ENCODE results near the gene EML1. TPM values are rescaled to one million over a fixed set of nuclear protein-coding genes. Genes with fewer than 3 reads are reported as not detected.
A peak's percentile ranks its signal among the peaks of the same experiment; 100 is the strongest.
"Not testable (repeated sequence)": the region's sequence is repeated elsewhere in the genome, so short reads cannot be mapped to it uniquely, and the experiment has no call there.

EML1 gene
- total RNA-seq, 1 experiment from 2014 or later, result 16.1 TPM

DNA sequence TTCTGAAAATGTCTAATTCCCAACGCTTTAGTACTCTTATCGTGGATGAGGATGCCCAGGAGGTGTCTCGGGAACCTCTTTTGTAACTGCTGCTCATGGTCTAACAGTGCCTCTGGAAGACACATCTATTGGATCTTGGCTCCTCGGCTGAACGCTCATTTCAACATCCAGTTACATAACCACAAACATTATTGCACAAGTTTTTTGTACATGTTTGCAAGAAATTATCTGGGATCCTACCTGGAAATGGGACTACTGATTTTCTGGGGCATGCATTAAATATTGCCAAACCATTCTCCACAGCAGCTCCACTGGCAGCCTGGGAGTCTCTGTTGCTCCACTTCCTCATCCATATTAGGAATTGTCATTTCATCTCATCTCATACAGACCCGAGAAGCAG, 154.5 kb downstream of the EML1 start:
- DNase-seq (ENCODE audit: low spot score) (no peak), ATAC-seq (no peak)
- ChIA-PET POLR2A (no interaction called here), CTCF (interaction anchor here (0.7 to 2.6 kb wide), 11 partner anchors 11 to 260 kb away, joined by 3 to 10 read pairs (median 4); no protein-coding TSS in a partner anchor)
- no peaks in the 10 kb centered on the region; the same call in 1 of the 2 replicates for H3K36me3 Mint-ChIP-seq
- peaks cover 10% of the 10 kb centered on the region for H3K27me3 Mint-ChIP-seq (ENCODE audit: low read depth)
- TF ChIP-seq NR3C1 (CRISPR knock-in tag; conservative IDR thresholded peaks at IDR 0.05; ENCODE audit: low read depth) (no peak), GABPB1 (CRISPR knock-in tag; IDR thresholded peaks at IDR 0.05) (peak; percentile 37; the same call in 1 of the 2 replicates), RELA (CRISPR knock-in tag; IDR thresholded peaks at IDR 0.05; ENCODE audit: borderline replicate concordance) (no peak)
- no peak overlapping the region for H3K4me3 Mint-ChIP-seq
- H3K9me3 Mint-ChIP-seq, result no peaks in the 10 kb centered on the region
- H3K27ac Mint-ChIP-seq, result no peak overlapping the region
- H3K4me1 Mint-ChIP-seq, result peaks cover 11% of the 10 kb centered on the region

DNA sequence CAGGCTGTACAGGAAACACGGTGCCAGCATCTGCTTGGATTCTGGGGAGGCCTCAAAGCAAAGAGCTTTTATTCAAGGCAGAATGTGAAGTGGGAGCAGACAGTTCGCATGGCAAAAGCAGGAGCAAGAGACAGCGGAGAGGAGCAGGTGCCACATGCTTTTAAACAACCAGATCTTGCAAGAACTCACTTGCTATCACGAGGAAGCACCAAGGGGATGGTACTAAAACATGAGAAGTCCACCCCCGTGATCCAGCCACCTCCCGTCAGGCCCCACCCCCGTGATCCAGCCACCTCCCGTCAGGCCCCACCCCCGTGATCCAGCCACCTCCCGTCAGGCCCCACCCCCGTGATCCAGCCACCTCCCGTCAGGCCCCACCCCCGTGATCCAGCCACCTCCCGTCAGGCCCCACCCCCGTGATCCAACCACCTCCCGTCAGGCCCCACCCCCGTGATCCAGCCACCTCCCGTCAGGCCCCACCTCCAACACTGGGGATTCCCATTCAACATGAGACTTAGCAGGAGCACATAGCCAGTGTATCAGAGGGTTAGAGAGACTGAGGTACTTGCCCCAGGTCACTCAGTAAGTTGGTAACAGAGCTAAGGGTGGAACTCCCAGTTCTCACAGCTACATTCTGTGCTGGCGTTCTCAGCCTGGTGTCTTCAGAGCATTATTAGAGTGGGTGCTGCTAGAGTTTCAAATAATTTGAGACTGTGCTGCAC, 156.0 kb downstream of the EML1 start:
- Mint-ChIP-seq H3K4me3 (peak overlapping the region; percentile 11; the same call in 1 of the 2 replicates), H3K27me3 (ENCODE audit: low read depth) (peaks cover 10% of the 10 kb centered on the region), H3K4me1 (peaks cover 11% of the 10 kb centered on the region)
- ATAC-seq (peak; percentile 62), DNase-seq (ENCODE audit: low spot score) (peak; percentile 37)
- H3K36me3 Mint-ChIP-seq, H3K27ac Mint-ChIP-seq, POLR2A ChIA-PET, H3K9me3 Mint-ChIP-seq: not testable (repeated sequence)
- CTCF ChIA-PET, result interaction anchor here (0.5 to 1.9 kb wide), 4 partner anchors 11 to 219 kb away, joined by 3 to 5 read pairs (median 4); no protein-coding TSS in a partner anchor

DNA sequence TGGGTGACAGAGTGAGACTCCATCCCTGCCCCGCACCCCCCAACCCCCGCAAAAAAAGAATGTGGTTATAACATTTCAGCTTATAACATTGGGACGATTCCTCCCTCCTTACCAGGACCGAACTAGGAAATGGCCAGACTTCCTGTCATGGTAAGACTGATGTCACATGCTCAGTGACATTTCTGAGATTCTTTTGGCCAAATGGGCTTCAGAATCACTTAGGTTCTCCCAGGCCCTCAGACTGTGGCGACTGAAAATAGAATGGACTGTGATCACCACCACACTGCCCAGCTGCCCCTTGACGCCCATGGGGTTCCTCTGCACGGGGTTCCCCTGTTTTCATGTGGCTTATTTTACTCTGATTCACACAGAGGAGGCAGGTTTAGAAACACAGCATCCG, 157.0 kb downstream of the EML1 start:
- Mint-ChIP-seq H3K4me3 (no peak overlapping the region), H3K27me3 (ENCODE audit: low read depth) (peaks cover 10% of the 10 kb centered on the region), H3K4me1 (peaks cover 11% of the 10 kb centered on the region), H3K36me3 (peaks cover 6% of the 10 kb centered on the region), H3K9me3 (no peaks in the 10 kb centered on the region; the same call in 1 of the 2 replicates), H3K27ac (no peak overlapping the region)
- TF ChIP-seq ZNF121 (CRISPR knock-in tag; IDR thresholded peaks at IDR 0.05) (no peak), SOX15 (CRISPR knock-in tag; IDR thresholded peaks at IDR 0.05) (no peak), TP53 (CRISPR knock-in tag; IDR thresholded peaks at IDR 0.05) (no peak), JAZF1 (CRISPR knock-in tag; IDR thresholded peaks at IDR 0.05) (no peak), FOXK1 (CRISPR knock-in tag; IDR thresholded peaks at IDR 0.05) (no peak), KAT7 (CRISPR knock-in tag; IDR thresholded peaks at IDR 0.05; ENCODE audit: borderline replicate concordance) (no peak), SMAD3 (CRISPR knock-in tag; IDR thresholded peaks at IDR 0.05; ENCODE audit: borderline replicate concordance) (no peak), GTF2I (CRISPR knock-in tag; conservative IDR thresholded peaks at IDR 0.05) (no peak)
- TF ChIP-seq, protein P1, sequence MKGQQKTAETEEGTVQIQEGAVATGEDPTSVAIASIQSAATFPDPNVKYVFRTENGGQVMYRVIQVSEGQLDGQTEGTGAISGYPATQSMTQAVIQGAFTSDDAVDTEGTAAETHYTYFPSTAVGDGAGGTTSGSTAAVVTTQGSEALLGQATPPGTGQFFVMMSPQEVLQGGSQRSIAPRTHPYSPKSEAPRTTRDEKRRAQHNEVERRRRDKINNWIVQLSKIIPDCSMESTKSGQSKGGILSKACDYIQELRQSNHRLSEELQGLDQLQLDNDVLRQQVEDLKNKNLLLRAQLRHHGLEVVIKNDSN (CRISPR knock-in tag; IDR thresholded peaks at IDR 0.05), result no peak
- TF ChIP-seq, protein P2, sequence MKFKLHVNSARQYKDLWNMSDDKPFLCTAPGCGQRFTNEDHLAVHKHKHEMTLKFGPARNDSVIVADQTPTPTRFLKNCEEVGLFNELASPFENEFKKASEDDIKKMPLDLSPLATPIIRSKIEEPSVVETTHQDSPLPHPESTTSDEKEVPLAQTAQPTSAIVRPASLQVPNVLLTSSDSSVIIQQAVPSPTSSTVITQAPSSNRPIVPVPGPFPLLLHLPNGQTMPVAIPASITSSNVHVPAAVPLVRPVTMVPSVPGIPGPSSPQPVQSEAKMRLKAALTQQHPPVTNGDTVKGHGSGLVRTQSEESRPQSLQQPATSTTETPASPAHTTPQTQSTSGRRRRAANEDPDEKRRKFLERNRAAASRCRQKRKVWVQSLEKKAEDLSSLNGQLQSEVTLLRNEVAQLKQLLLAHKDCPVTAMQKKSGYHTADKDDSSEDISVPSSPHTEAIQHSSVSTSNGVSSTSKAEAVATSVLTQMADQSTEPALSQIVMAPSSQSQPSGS (CRISPR knock-in tag; IDR thresholded peaks at IDR 0.05; ENCODE audit: borderline replicate concordance, low read depth), result no peak
- TF ChIP-seq, protein P3, sequence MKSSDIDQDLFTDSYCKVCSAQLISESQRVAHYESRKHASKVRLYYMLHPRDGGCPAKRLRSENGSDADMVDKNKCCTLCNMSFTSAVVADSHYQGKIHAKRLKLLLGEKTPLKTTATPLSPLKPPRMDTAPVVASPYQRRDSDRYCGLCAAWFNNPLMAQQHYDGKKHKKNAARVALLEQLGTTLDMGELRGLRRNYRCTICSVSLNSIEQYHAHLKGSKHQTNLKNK (CRISPR knock-in tag; IDR thresholded peaks at IDR 0.05), result no peak
- TF ChIP-seq, protein P4, sequence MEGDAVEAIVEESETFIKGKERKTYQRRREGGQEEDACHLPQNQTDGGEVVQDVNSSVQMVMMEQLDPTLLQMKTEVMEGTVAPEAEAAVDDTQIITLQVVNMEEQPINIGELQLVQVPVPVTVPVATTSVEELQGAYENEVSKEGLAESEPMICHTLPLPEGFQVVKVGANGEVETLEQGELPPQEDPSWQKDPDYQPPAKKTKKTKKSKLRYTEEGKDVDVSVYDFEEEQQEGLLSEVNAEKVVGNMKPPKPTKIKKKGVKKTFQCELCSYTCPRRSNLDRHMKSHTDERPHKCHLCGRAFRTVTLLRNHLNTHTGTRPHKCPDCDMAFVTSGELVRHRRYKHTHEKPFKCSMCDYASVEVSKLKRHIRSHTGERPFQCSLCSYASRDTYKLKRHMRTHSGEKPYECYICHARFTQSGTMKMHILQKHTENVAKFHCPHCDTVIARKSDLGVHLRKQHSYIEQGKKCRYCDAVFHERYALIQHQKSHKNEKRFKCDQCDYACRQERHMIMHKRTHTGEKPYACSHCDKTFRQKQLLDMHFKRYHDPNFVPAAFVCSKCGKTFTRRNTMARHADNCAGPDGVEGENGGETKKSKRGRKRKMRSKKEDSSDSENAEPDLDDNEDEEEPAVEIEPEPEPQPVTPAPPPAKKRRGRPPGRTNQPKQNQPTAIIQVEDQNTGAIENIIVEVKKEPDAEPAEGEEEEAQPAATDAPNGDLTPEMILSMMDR (IDR thresholded peaks at IDR 0.05), result no peak
- TF ChIP-seq, protein P5, sequence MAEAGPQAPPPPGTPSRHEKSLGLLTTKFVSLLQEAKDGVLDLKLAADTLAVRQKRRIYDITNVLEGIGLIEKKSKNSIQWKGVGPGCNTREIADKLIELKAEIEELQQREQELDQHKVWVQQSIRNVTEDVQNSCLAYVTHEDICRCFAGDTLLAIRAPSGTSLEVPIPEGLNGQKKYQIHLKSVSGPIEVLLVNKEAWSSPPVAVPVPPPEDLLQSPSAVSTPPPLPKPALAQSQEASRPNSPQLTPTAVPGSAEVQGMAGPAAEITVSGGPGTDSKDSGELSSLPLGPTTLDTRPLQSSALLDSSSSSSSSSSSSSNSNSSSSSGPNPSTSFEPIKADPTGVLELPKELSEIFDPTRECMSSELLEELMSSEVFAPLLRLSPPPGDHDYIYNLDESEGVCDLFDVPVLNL (CRISPR knock-in tag; IDR thresholded peaks at IDR 0.05; ENCODE audit: borderline replicate concordance, low read depth), result no peak
- DNase-seq (ENCODE audit: low spot score), result no peak
- no peak for ATAC-seq
- CTCF ChIA-PET, result interaction anchor here (0.7 kb wide), 1 partner anchor 191 kb away, joined by 3 read pairs; no protein-coding TSS in a partner anchor
- POLR2A ChIA-PET, result no interaction called here

Data from WTC11 (cell line).